GM11168 (cell line): ENCODE data around the gene SMC1B.
"Not testable (repeated sequence)": the region's sequence is repeated elsewhere in the genome, so short reads cannot be mapped to it uniquely, and the experiment has no call there.

Experiments
- in situ Hi-C: fragments of 300-500 bp; cut with MboI; formaldehyde crosslinking; loops from one replicate; pipeline ENCODE4 v1.12.0; 2022; ENCODE audit warnings: low sequenced_read_pairs; ENCODE audit not compliant: unreplicated experiment

The SMC1B gene

DNA sequence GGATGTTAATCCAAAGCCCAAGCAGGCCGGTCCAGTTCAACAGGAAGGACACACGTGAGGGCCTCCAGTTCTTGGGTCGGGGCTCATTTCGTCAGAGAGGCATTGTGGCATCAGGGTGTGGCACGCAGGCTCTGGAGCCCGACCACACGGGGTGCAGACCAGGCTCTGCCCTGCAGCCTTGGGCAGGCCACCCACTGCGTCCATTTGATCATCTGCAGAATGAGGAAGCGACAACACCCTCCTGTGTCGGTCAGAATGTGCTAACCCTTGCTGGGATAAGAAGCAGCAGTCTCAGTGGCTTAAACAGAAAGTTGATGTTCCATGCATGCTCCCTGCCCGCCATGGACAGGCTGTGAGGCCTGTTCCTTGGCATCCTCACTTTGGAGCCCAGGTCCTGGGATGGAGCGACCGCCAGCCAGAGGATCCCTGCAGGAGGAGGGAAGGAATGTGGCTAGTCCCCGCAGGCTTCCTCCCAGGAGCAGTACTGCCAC lies 10.9 kb upstream of the SMC1B start:
- in situ Hi-C loops = loop anchor here (5.0 kb wide), 1 partner anchor 157 kb away; no protein-coding TSS in a partner anchor

GRCh38 chr22:45423524-45423923 lies 10.1 kb upstream of the SMC1B start:
- in situ Hi-C loops = loop anchor here (5.0 kb wide), 1 partner anchor 156 kb away; no protein-coding TSS in a partner anchor

DNA sequence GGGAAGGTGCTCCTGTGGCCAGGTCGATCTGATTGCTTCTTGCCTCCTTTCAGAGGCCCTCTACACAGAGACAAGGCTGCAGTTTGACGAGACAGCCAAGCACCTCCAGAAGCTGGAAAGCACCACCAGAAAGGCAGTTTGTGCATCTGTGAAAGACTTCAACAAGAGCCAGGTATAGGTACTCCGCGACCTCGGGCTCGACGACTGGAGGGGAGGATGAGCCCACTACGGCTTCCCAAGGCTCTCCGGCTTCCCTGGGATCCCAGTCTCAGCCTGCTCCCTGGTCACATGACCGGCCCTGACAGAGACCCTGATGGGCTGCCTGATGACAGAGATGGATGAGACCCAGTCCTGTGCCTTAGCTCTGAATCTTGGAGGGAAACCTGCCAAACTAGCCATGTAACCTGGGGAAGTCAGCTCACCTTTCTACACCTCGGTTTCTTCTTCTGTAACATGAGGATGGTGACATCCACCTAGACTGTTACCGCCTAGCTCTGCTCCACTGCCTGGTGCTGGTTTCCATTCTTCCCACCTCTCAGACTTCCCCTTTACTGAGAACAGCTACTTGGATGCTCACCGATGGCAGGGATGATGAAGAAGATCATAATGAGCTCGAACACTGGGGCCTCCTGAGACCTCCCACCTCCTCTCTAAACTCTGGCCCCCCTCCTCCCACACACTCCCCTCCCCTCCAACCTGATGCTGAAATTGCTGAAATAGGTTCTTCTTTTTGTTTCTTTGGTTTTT lies 9.0 kb upstream of the SMC1B start:
- in situ Hi-C loops = loop anchor here (5.0 kb wide), 1 partner anchor 155 kb away; no protein-coding TSS in a partner anchor

- in situ Hi-C loops = loop anchor here (5.0 kb wide), 1 partner anchor 154 kb away; no protein-coding TSS in a partner anchor
Observed at GRCh38 chr22:45421349-45422055, 8.1 kb upstream of the SMC1B start.

- in situ Hi-C loops = loop anchor here (5.0 kb wide), 1 partner anchor 153 kb away; no protein-coding TSS in a partner anchor
Observed at GRCh38 chr22:45420539-45420938, 7.1 kb upstream of the SMC1B start.

DNA sequence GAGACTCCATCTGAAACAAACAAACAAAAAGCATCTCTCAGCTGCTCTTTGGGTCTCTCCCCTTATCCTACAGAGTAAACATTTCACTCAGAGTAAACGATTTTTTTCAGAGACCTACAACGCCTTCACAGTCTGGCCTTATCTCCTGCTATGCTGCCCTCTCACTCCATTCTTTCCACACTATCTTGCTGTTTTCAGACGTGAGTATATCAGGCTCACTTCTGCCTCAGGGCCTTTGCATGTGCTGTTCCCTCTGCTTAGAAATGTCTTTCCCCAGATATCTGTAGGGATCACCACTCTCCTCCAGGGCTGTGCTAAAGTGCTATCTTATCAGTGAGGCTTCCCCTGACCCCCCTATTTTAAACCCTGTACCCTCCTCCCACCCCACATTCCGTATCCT lies 6.6 kb upstream of the SMC1B start:
- in situ Hi-C loops = loop anchor here (5.0 kb wide), 1 partner anchor 153 kb away; no protein-coding TSS in a partner anchor

GRCh38 chr22:45418770-45419138 lies 5.4 kb upstream of the SMC1B start:
- in situ Hi-C loops = no loop called here

- in situ Hi-C loops = no loop called here
Observed at GRCh38 chr22:45418056-45418769, 4.8 kb upstream of the SMC1B start.

GRCh38 chr22:45413013-45413367 lies 409 bp downstream of the SMC1B start:
- in situ Hi-C loops = no loop called here

- in situ Hi-C loops = no loop called here
Observed at GRCh38 chr22:45407793-45408192, 5.6 kb downstream of the SMC1B start.

- in situ Hi-C loops = no loop called here
Observed at GRCh38 chr22:45402466-45402985, 10.9 kb downstream of the SMC1B start.

DNA sequence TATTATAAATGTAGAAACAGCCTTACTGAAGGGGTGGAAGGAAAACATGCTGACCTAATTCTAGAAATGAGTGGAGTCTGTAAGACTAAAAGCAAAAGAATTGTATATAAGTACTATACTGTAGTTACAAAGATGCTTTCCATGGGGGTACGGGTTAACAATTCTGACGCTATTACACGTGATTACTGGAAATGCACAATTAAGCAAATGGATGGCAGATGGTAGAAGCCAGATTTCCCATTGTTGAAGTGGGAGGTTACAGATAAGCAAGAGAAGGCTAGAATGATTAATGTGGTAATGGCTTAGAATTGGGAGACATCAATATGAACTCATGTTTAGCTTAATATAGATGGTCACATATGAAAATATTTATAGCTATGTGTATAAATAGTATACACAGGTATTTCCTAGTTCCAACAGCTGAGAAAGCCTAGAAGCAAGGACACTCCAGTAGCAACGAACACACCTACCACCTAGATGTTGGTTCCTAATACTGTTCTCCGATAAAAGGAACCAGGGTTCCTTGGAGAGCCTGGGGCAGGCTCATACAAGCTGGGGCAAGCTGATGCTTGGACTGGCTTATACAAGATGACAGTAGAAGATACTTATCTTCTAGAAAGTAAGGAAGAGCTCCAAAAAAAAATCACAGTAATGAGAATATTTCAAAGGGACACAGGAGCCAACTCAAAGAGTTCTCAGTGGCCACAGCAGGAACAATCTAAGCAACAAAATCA lies 13.5 kb downstream of the SMC1B start:
- in situ Hi-C loops = no loop called here

- in situ Hi-C loops = no loop called here
Observed at GRCh38 chr22:45398214-45398613, 15.2 kb downstream of the SMC1B start.

DNA sequence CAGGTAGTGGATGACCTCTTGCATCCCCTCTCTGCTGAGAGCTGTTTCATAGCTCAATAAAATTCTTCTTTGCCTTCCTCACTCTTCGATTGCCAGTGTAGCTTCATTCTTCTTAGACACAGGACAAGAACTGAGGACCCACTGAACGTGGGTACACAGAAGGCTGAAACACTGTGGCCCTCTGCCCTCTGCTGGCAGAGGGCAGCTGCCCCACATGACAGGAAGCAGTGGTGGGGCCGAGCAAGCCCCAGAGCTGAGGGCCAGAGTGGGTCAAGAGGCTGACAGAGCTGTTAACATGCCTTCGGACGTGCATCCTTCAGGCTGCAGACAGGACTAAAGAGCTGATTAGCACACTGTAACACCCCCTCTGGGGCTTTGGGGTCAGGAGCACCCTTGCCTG lies 15.6 kb downstream of the SMC1B start:
- in situ Hi-C loops = no loop called here

DNA sequence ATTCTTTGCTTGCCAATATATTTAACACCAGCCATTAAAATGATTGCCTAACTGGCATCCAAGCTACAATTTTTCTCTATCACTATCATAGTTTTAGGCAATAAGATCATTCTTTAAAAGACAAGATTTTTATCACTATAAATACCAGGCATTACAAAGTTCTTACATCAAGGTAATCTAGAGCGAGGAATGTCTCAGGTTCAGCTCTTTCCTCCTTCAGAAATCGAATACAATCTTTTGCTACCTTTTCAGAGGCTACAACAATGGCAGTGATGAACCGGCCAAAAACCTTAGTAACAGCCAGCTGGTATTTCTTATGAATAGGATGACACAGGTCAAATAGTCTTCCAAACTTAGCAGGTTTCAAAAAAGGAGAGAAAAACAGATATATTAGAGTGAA lies 23.9 kb downstream of the SMC1B start:
- in situ Hi-C loops = no loop called here

- in situ Hi-C loops = no loop called here
Observed at GRCh38 chr22:45381348-45381747, 32.1 kb downstream of the SMC1B start.

GRCh38 chr22:45376703-45377102 lies 36.7 kb downstream of the SMC1B start:
- in situ Hi-C loops = no loop called here

GRCh38 chr22:45376009-45376408 lies 37.4 kb downstream of the SMC1B start:
- in situ Hi-C loops = no loop called here

- in situ Hi-C loops = not testable (repeated sequence)
Observed at GRCh38 chr22:45373592-45373991, 39.8 kb downstream of the SMC1B start.

DNA sequence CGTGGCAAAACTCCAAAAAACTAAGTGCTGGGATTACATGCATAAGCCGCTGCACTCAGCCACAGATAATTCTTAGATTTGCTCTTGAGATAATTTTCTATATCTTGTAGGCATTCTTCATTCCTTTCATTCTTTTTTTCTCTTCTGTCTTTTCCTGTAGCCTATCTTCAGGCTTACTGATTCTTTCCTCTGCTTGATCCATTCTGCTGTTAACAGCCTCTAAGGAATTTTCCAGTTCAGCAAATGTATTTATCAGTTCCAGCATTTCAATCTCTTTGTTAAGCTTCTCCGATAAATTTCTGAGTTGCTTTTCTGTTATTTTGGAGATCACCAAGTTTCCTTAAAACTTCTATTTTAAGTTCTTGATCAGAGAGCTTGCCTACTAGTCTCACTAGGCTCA lies 46.7 kb downstream of the SMC1B start:
- in situ Hi-C loops = no loop called here
